ENCODE data around the gene AMOTL2. TPM values are rescaled to one million over a fixed set of nuclear protein-coding genes. Genes with fewer than 3 reads are reported as not detected.

Gene AMOTL2
- polyA plus RNA-seq, 1 donor (not counting 4 experiments of a cell fraction or from before 2014, with no cell fraction given), result 39.8 TPM

DNA sequence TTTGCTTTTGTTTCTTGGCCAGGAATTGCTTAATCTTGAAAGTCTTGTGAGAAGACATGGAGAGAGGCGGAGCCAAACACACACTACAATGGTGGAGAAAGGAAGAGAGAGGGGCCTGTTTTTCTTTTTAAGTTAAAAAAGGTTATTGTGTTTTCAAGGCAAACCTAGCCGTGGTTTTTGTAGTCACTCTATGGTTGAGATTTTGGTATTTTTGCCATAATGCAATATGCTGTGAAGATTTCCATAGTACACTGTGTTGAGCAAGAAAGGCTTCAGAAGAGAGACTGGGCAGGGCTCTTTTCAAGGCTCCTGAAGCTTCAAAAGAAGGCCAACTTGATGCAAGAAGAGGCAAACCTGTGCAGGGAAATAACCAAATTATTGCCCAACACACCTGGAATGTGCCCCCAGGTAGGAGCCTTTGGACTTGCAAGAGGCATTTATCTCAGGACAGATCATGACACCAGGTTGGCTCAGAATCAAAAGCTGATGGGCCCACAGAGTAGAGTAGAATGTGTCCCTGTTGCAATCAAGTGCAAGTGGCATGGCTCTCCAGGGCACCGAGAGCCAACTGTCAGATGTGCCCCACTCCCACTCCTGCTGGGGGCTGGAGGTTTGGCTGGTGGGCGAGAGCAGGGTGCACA is 22.1 kb downstream of the AMOTL2 start:
- H3K9ac ChIP-seq (ENCODE audit: control insufficient read depth, extremely low read depth, insufficient read depth, low read length), result no peak overlapping the region
- no peaks in the 10 kb centered on the region for H3K27me3 ChIP-seq (ENCODE audit: control insufficient read depth, extremely low read depth, insufficient read depth, low read length)
- H3K4me3 ChIP-seq (ENCODE audit: control insufficient read depth in 2 of 3, extremely low read depth in 1 of 3, insufficient read depth in 2 of 3, low read depth in 1 of 3, low read length in 3 of 3), result no peak overlapping the region
- H4K20me1 ChIP-seq (ENCODE audit: control insufficient read depth, extremely low read depth, insufficient read depth, low read length), result no peaks in the 10 kb centered on the region
- H3K4me1 ChIP-seq (ENCODE audit: control insufficient read depth, extremely low read depth, insufficient read depth, low read length), result peaks cover 64% of the 10 kb centered on the region
- no peak for DNase-seq (ENCODE audit: low read depth, low spot score)
- peak overlapping the region; percentile 17 for H3K4me2 ChIP-seq (ENCODE audit: control insufficient read depth, extremely low read depth, insufficient read depth, low read depth, low read length)
- dilution Hi-C loops (cut with MboI; ENCODE audit: extremely low pct_ligation_motif_present, low sequenced_read_pairs), result no loop called here
- no peak for TF ChIP-seq CTCF (optimal IDR thresholded peaks at IDR 0.05 in 1 of 3, IDR thresholded peaks at IDR 0.05 in 1 of 3, conservative IDR thresholded peaks at IDR 0.05 in 1 of 3; ENCODE audit: extremely low read depth in 1 of 3, insufficient read depth in 2 of 3, low read length in 3 of 3)
- H3K27ac ChIP-seq (ENCODE audit: control insufficient read depth, insufficient read depth, low read length), result peak overlapping the region; percentile 78
- peaks cover 13% of the 10 kb centered on the region for H3K79me2 ChIP-seq (ENCODE audit: control insufficient read depth, insufficient read depth, low read length)
- peak; percentile 73 for FAIRE-seq
- no peaks in the 10 kb centered on the region for H3K9me1 ChIP-seq (ENCODE audit: control insufficient read depth, extremely low read depth, insufficient read depth, low read length)
- H3K9me3 ChIP-seq (ENCODE audit: control insufficient read depth, low read depth, low read length), result peaks cover 2% of the 10 kb centered on the region
- H2AFZ ChIP-seq (ENCODE audit: control insufficient read depth, low read length), result no peak overlapping the region
- peaks cover 13 to 27% of the 10 kb centered on the region in 2 experiments for H3K36me3 ChIP-seq (ENCODE audit: control insufficient read depth in 2 of 2, extremely low read depth in 1 of 2, insufficient read depth in 2 of 2, low read length in 2 of 2)

DNA sequence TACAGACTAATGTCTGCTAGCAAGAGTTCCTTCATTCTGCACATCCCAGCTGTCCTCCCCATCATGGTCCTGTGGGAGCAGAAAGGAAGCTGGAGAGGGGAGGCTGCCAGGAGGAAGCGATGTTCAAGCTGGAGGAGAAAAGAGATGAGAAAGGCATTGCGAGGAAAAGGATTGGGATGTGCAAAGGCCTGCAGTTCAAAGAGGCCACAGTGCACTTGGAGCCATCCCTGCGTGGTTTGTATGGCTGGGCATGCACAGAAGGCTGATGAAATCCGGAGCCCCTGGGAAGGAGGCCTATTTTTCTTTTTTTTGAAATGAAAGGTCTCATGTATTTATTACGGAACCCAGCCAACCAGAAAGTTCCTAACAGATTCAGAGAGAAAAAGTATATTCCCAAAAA is 22.8 kb downstream of the AMOTL2 start:
- no peak for DNase-seq (ENCODE audit: low read depth, low spot score)
- H3K36me3 ChIP-seq (ENCODE audit: control insufficient read depth in 2 of 2, extremely low read depth in 1 of 2, insufficient read depth in 2 of 2, low read length in 2 of 2), result peaks cover 6 to 19% of the 10 kb centered on the region in 2 experiments
- peaks cover 4% of the 10 kb centered on the region for H3K9me3 ChIP-seq (ENCODE audit: control insufficient read depth, low read depth, low read length)
- H3K27ac ChIP-seq (ENCODE audit: control insufficient read depth, insufficient read depth, low read length), result peak overlapping the region; percentile 78
- H3K4me2 ChIP-seq (ENCODE audit: control insufficient read depth, extremely low read depth, insufficient read depth, low read depth, low read length), result peak overlapping the region; percentile 45
- no peaks in the 10 kb centered on the region for H3K27me3 ChIP-seq (ENCODE audit: control insufficient read depth, extremely low read depth, insufficient read depth, low read length)
- peaks cover 6% of the 10 kb centered on the region for H3K79me2 ChIP-seq (ENCODE audit: control insufficient read depth, insufficient read depth, low read length)
- no peaks in the 10 kb centered on the region for H4K20me1 ChIP-seq (ENCODE audit: control insufficient read depth, extremely low read depth, insufficient read depth, low read length)
- peak overlapping the region; percentile 11 for H3K9ac ChIP-seq (ENCODE audit: control insufficient read depth, extremely low read depth, insufficient read depth, low read length)
- no peak for TF ChIP-seq CTCF (optimal IDR thresholded peaks at IDR 0.05 in 1 of 3, IDR thresholded peaks at IDR 0.05 in 1 of 3, conservative IDR thresholded peaks at IDR 0.05 in 1 of 3; ENCODE audit: extremely low read depth in 1 of 3, insufficient read depth in 2 of 3, low read length in 3 of 3)
- no peak for TF ChIP-seq EZH2 (IDR thresholded peaks at IDR 0.05; ENCODE audit: low read length)
- no peak overlapping the region for H3K4me3 ChIP-seq (ENCODE audit: control insufficient read depth in 2 of 3, extremely low read depth in 1 of 3, insufficient read depth in 2 of 3, low read depth in 1 of 3, low read length in 3 of 3)
- H3K9me1 ChIP-seq (ENCODE audit: control insufficient read depth, extremely low read depth, insufficient read depth, low read length), result no peaks in the 10 kb centered on the region
- dilution Hi-C loops (cut with MboI; ENCODE audit: extremely low pct_ligation_motif_present, low sequenced_read_pairs), result no loop called here
- H3K4me1 ChIP-seq (ENCODE audit: control insufficient read depth, extremely low read depth, insufficient read depth, low read length), result peaks cover 56% of the 10 kb centered on the region
- H2AFZ ChIP-seq (ENCODE audit: control insufficient read depth, low read length), result no peak overlapping the region
- FAIRE-seq, result no peak

Measured in keratinocyte (primary cell).